HG03378 (cell line): ENCODE data around the gene RGSL1.
"Not testable (repeated sequence)": the region's sequence is repeated elsewhere in the genome, so short reads cannot be mapped to it uniquely, and the experiment has no call there.

Experiments
- ATAC-seq: cut with Tn5 transposase; IDR thresholded peaks from one replicate; pipeline ENCODE4 v1.9.1; 2021; ENCODE audit warnings: mild to moderate bottlenecking, moderate library complexity; ENCODE audit not compliant: unreplicated experiment

Gene RGSL1

GRCh38 chr1:182446033-182446669, 3.8 kb upstream of the RGSL1 start:
- no peak for ATAC-seq

GRCh38 chr1:182447124-182447523, 2.8 kb upstream of the RGSL1 start:
- not testable (repeated sequence) for ATAC-seq

- no peak for ATAC-seq
These were observed 2.3 kb upstream of the RGSL1 start for GRCh38 chr1:182447660-182448059.

- no peak for ATAC-seq
These were observed 3.7 kb downstream of the RGSL1 start for GRCh38 chr1:182453631-182454030.

- ATAC-seq: no peak
These were observed 7.9 kb downstream of the RGSL1 start for GRCh38 chr1:182457844-182458243.

GRCh38 chr1:182459949-182460348, 10.0 kb downstream of the RGSL1 start:
- ATAC-seq: no peak

GRCh38 chr1:182460550-182460951, 10.6 kb downstream of the RGSL1 start:
- ATAC-seq: no peak

GRCh38 chr1:182473556-182473955, 23.6 kb downstream of the RGSL1 start:
- ATAC-seq: no peak

GRCh38 chr1:182476625-182477024, 26.7 kb downstream of the RGSL1 start:
- no peak for ATAC-seq

GRCh38 chr1:182478238-182478637, 28.3 kb downstream of the RGSL1 start:
- ATAC-seq: no peak

GRCh38 chr1:182484067-182484466, 34.1 kb downstream of the RGSL1 start:
- ATAC-seq: no peak

- ATAC-seq: peak; percentile 97
These were observed 34.7 kb downstream of the RGSL1 start for GRCh38 chr1:182484531-182485257.

GRCh38 chr1:182485861-182486260, 35.9 kb downstream of the RGSL1 start:
- ATAC-seq: no peak

- ATAC-seq: no peak
These were observed 38.9 kb downstream of the RGSL1 start for GRCh38 chr1:182488803-182489202.

GRCh38 chr1:182493063-182493462, 43.1 kb downstream of the RGSL1 start:
- ATAC-seq: no peak

GRCh38 chr1:182495002-182495401, 45.1 kb downstream of the RGSL1 start:
- ATAC-seq: no peak

- ATAC-seq: no peak
These were observed 45.7 kb downstream of the RGSL1 start for GRCh38 chr1:182495693-182496092.

GRCh38 chr1:182507685-182508084, 57.7 kb downstream of the RGSL1 start:
- no peak for ATAC-seq

GRCh38 chr1:182515556-182515955, 65.6 kb downstream of the RGSL1 start:
- no peak for ATAC-seq

- no peak for ATAC-seq
These were observed 70.8 kb downstream of the RGSL1 start for GRCh38 chr1:182520736-182521135.

- ATAC-seq: no peak
These were observed 75.4 kb downstream of the RGSL1 start for GRCh38 chr1:182525342-182525741.

- ATAC-seq: no peak
These were observed 77.7 kb downstream of the RGSL1 start for GRCh38 chr1:182527680-182528079.

- not testable (repeated sequence) for ATAC-seq
These were observed 78.3 kb downstream of the RGSL1 start for GRCh38 chr1:182528206-182528605.
